Activated effector memory CD4-positive, alpha-beta T cell treated with anti-CD3 and anti-CD28 coated beads, Interleukin-2, amount 50 U/mL, for 16 hours (primary cell): Measurements from ENCODE around the gene NUP58.
"Not testable (repeated sequence)": the region's sequence is repeated elsewhere in the genome, so short reads cannot be mapped to it uniquely, and the experiment has no call there.

Source experiments
- DNase-seq: peaks from one replicate; pipeline ENCODE4 v3.0.0-alpha.2; 2020

The NUP58 gene

DNA sequence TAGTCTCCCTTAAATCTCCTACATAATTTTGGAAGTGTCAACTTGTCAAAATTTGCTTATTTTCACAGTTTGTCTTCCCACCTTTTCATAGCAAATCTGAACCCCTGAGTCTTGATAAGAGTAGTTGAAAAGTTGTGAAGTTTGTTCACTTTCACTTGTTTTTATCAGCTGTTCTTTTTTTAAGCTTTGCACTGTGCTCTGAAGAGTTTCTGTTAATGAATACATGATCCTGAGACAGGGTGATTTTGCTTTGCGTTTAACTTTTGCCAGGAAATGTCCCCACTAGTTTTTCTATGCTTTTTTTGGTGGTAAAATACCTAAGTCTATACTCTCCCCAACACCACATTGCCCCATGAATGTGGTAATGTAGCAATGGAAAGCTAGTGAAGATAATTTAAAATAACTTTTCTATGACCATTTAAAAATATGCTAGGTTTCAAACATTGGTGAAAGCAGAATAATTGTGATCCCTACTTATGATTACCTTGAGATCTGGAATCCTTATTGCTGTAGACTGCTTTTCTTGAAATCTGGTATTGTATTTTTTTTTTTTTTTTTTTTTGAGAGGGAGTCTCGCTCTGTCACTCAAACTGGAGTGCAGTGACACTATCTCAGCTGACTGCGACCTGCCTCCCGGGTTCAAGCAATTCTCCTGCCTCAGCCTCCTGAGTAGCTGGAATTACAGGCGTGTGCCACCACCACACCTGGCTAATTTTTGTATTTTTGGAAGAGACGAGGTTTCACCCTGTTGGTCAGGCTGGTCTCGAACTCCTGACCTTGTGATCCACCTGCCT lies 5.4 kb downstream of the NUP58 start:
- no peak for DNase-seq

DNA sequence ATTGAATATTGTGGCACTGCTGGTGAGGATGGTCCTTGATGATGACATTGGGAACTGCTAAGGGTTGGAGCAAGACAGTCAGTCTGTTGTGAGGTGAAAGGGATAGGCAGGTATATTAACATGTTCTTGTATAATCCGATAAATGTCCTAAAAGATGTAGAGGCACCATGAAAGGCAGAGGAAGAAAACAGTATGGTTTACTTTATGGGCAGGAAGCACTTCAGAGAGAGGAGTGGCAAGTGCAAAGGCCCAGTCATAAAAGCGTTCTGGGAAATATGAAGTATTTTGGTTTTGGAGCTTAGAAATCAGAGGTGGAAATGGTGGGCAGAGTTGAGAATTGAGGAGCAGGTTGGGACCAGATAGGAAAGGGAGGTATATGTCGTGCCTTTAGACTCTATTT lies 9.5 kb downstream of the NUP58 start:
- DNase-seq, result no peak

DNA sequence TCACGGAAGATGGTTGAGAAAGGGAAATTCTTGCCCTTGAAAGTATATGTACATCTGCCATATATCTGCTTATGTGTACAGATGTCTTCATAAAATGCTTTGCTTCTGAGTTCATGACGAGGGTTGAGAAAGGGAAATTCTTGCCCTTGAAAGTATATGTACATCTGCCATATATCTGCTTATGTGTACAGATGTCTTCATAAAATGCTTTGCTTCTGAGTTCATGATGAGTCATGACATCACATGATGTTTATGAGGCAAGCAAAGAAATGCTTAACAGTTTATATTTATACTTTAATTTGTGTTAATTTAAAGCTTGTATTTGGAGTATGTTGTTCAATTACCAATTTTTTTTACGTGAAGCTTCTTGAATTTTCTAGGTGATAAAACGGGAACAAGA lies 17.5 kb downstream of the NUP58 start:
- DNase-seq, result not testable (repeated sequence)

DNA sequence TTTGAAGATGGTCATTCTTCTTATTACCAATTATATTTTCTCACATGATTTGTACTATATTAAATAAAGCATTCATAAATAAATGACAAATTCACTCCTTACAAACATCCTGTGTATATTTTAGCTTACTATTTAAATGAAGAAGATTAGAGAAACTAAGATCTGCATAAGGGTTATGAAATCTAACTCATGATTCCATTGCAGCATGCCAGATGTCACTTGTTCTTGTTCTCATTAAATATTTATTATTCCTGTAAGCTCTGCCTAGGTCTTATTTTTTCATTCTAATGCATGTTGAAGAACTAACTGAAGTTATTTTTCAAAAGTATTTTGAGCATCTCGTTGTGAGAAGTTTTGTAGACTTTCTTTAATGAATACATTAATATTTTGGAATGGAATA lies 18.3 kb downstream of the NUP58 start:
- DNase-seq, result no peak

- no peak for DNase-seq
Measured at GRCh38 chr13:25324100-25324499, 22.7 kb downstream of the NUP58 start.

- DNase-seq, result no peak
Measured at GRCh38 chr13:25329706-25330105, 28.3 kb downstream of the NUP58 start.

GRCh38 chr13:25330541-25330940 lies 29.1 kb downstream of the NUP58 start:
- no peak for DNase-seq

- DNase-seq, result no peak
Measured at GRCh38 chr13:25335856-25336255, 34.4 kb downstream of the NUP58 start.

- DNase-seq, result no peak
Measured at GRCh38 chr13:25345576-25345975, 44.2 kb downstream of the NUP58 start.

- DNase-seq, result no peak
Measured at GRCh38 chr13:25347151-25347550, 45.7 kb downstream of the NUP58 start.

DNA sequence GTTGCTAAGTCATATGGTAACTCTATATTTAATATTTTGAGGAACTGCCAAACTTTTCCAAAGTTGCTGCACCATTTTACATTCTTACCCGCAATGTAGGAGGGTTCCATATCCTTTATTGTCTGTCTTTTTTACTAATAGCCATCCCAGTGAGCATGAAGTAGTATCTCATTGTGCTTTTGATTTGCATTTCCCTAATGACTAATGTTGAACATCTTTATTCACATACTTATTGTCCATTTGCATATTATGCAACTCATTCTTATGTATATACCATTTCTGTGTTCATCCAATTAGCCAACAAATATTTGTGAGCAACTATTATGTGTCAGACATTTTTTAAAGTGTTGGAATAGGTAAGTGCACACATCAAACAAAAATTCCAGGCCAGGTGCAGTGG lies 50.0 kb downstream of the NUP58 start:
- DNase-seq, result no peak

DNA sequence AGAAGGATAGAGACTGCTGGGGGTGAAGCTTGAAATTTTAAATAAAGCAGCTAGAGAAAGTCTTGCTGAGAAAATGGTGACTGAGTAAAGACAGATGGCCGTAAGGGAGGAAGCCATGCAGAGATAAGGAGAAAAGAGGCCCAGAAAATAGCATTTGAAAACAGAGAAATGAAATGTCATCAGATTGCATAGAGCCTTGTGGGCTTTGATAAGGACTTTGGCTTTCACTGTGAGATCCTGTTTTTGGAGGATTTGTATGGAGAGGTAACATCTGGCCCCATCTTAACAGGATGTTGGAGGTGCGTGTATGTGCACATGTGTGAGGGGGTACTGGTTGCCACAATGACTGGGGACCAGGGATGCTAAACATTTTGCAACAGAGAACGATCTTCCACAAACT lies 50.8 kb downstream of the NUP58 start:
- DNase-seq, result no peak

- no peak for DNase-seq
Measured at GRCh38 chr13:25352806-25353205, 51.4 kb downstream of the NUP58 start.

GRCh38 chr13:25353344-25353743 lies 51.9 kb downstream of the NUP58 start:
- no peak for DNase-seq

GRCh38 chr13:25354377-25354776 lies 53.0 kb downstream of the NUP58 start:
- no peak for DNase-seq

DNA sequence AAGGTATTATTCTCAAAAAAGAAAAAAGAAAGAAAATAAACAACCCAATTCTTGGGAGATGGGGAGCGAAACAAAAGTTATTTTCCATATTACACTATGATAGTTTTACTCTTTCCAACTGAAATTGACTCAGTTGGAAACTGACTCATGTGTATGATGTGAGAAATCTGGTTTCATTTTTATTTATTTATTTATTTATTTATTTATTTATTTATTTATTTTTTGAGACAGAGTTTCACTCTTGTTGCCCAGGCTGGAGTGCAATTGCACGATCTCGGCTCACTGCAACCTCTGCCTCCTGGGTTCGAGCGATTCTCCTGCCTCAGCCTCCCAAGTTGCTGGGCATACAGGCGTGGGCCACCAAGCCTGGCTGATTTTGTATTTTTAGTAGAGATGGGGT lies 59.0 kb downstream of the NUP58 start:
- not testable (repeated sequence) for DNase-seq

DNA sequence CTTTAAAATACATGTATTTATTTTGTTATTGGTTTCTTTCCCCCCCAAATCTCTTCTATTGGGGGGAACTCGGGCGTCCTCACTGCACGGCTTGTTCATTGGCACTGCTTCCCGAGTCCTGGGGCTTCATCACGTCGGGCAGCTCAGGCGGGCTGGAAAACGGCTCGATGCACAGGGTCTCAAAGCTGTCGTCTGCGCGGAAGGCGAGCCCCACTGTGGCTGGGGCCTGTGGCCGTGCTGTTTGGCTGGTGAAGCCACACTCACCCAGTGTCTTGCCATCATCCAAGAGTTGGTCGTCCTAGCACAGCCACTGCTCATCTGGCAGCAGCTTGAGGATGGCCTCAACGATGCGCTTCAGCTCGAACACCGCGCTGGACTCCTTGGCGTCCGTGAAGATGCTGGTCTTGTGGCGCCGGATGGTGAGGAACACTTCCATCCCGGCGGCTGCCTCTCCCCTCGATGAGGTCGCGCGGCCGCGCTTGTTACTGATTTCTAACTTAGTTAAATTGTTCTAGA lies 64.4 kb downstream of the NUP58 start:
- no peak for DNase-seq

DNA sequence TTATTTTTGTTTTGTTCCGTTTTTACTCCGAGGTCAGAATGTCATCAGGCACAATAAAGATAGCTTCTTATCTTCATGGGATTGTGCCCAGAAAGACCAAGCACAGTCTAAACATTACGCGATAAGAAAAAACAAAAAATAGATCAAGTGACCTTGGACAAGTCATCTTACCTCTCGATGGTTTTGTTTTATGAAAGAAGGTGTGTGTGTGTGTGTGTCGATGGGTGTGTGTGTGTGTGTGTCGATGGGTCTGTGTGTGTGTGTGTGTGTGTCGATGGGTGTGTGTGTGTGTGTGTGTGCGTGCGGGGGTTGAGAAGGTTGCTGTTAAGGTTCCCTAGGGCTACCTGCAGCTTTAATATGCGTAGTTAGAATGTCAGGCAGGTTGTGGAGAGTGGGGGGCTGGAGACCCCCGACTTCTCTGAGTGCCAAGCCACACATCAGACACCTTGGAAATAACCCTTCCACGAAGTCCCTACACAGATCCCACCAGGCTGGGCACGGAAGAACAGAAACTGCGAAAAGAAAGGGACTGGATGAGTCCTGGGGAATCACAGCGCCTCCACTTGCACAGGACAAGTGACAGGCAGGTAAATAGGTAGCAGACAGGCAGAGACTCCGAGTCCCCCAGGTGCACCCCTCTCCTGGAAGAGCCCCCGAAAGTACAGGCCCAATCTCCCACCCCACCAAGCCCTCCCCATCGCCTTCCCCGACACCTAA lies 69.9 kb downstream of the NUP58 start:
- no peak for DNase-seq

GRCh38 chr13:25371875-25372283 lies 70.5 kb downstream of the NUP58 start, which contains the start of gene ATP8A2:
TSS of gene ATP8A2 (plus strand) at chr13:25371974. CDS start at chr13:25372213, 239 bp downstream.
- DNase-seq, result no peak

DNA sequence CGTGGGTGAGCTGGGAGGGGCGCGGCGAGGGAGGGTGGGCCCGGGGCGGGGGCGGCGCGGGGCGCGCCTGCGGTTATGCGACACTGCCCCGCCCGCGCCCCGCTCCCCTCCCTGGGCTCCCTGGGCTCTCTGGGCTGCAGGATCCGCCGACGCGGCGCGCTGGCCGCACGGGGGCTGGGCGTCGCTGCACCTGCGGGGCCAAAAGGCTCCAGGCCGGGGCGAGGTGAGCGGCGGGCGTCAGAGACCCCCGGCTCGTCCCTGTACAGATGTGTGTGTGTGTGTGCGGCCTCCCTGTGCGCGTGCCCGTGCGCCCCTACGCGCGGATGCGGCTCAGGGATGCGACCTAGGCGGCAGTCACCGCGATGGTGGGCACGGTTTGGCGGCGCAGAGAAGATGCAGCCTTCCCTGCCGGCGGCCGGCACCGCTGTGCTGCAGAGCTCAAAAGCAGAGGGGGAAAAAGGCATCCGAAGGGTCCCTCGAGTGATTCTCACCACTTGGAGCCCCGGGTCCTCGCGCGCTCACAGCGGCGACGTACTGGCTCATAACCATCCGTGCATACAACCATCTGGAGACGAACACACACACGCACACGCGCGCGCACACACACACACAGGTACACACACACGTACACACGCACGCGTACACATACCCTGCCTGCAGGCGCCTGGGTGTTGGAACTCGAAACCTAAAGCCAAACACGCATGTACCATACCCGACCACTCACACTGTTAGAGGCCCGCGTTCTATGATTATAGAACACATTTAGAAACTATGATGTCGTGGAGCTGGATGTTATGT lies 71.1 kb downstream of the NUP58 start:
- no peak for DNase-seq

- DNase-seq, result peak; percentile 67
Measured at GRCh38 chr13:25375727-25376358, 74.4 kb downstream of the NUP58 start.

DNA sequence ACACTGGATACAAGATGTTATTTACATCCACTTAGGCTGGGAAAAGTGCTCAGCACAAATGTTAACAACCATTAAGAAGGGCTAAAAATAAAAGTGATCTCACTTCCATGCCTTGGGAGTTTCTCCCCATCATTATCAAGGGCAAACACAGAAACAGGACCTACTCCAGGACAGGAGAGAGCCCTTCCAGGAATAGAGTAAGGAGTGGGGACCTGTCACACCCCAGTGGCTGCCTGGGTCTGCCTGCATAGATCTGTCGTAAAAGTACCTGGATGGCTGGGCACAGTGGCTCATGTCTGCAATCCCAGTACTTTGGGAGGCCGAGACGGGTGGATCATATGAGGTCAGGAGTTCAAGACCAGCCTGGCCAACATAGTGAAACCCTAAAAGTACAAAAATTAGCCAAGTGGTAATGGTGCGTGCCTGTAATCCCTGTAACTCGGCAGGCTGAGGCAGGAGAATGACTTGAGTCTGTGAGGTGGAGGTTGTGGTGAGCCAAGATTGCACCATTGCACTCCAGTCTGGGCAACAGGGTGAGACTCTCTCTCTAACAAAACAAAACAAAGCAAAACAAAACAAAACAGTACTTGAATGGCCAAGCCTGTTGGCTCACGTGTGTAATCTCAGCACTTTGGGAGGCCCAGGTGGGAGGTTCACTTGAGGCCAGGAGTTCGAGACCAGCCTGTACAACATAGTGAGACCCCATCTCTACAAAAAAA lies 76.0 kb downstream of the NUP58 start:
- DNase-seq, result no peak
